Measurements from ENCODE around the gene RAB14. TPM values are rescaled to one million over a fixed set of nuclear protein-coding genes. Genes with fewer than 3 reads are reported as not detected.
A peak's percentile ranks its signal among the peaks of the same experiment; 100 is the strongest.

The RAB14 gene
- polyA plus RNA-seq, 1 donor from 2014 or later, result 94.5 TPM

DNA sequence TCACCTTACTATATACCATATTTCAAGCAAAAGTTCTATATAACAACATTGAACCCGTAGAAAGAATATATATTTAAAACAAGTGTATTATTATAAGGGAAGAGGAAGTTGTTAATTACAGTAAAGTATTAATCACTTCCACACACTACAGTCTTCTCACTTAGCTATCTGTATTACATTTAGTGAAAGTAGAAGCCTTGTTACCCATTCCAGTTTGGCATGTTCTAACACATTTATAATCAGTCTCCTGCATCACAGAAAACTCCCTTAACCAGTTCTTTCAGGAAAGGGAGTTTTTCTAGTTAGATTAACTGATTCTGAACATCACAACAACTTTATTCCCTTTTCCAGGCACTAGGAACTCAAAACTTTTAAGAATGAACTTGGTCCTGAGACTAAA lies 6.9 kb downstream of the RAB14 start:
- Histone ChIP-seq H2AFZ (ENCODE audit: low read depth, low read length) (no peak overlapping the region), H3K36me3 (ENCODE audit: insufficient read depth, low read length) (no peaks in the 10 kb centered on the region), H3K9me3 (ENCODE audit: low read length) (no peaks in the 10 kb centered on the region), H3K9ac (ENCODE audit: low read length) (no peak overlapping the region), H3F3A (ENCODE audit: insufficient read depth, low read length, poor library complexity, severe bottlenecking) (no peaks in the 10 kb centered on the region), H3K27ac (ENCODE audit: low read length) (no peak overlapping the region), H4K20me1 (ENCODE audit: insufficient read depth) (peaks cover 37% of the 10 kb centered on the region), H3K79me2 (replicated peaks; ENCODE audit: insufficient read depth, low read length) (peaks cover 100% of the 10 kb centered on the region), H3K27me3 (ENCODE audit: insufficient read depth, low read depth, low read length) (no peaks in the 10 kb centered on the region), H3K4me2 (ENCODE audit: low read length) (no peak overlapping the region), H3K4me3 (ENCODE audit: low read length) (no peak overlapping the region), H3K9me2 (ENCODE audit: insufficient read depth, low read length) (no peaks in the 10 kb centered on the region)
- TF ChIP-seq SMC3 (conservative IDR thresholded peaks at IDR 0.05; ENCODE audit: poor library complexity), result no peak
- TF ChIP-seq RAD21 (conservative IDR thresholded peaks at IDR 0.05), result no peak
- TF ChIP-seq, protein P1, sequence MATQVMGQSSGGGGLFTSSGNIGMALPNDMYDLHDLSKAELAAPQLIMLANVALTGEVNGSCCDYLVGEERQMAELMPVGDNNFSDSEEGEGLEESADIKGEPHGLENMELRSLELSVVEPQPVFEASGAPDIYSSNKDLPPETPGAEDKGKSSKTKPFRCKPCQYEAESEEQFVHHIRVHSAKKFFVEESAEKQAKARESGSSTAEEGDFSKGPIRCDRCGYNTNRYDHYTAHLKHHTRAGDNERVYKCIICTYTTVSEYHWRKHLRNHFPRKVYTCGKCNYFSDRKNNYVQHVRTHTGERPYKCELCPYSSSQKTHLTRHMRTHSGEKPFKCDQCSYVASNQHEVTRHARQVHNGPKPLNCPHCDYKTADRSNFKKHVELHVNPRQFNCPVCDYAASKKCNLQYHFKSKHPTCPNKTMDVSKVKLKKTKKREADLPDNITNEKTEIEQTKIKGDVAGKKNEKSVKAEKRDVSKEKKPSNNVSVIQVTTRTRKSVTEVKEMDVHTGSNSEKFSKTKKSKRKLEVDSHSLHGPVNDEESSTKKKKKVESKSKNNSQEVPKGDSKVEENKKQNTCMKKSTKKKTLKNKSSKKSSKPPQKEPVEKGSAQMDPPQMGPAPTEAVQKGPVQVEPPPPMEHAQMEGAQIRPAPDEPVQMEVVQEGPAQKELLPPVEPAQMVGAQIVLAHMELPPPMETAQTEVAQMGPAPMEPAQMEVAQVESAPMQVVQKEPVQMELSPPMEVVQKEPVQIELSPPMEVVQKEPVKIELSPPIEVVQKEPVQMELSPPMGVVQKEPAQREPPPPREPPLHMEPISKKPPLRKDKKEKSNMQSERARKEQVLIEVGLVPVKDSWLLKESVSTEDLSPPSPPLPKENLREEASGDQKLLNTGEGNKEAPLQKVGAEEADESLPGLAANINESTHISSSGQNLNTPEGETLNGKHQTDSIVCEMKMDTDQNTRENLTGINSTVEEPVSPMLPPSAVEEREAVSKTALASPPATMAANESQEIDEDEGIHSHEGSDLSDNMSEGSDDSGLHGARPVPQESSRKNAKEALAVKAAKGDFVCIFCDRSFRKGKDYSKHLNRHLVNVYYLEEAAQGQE (IDR thresholded peaks at IDR 0.05; ENCODE audit: borderline replicate concordance), result no peak
- TF ChIP-seq, protein P2, sequence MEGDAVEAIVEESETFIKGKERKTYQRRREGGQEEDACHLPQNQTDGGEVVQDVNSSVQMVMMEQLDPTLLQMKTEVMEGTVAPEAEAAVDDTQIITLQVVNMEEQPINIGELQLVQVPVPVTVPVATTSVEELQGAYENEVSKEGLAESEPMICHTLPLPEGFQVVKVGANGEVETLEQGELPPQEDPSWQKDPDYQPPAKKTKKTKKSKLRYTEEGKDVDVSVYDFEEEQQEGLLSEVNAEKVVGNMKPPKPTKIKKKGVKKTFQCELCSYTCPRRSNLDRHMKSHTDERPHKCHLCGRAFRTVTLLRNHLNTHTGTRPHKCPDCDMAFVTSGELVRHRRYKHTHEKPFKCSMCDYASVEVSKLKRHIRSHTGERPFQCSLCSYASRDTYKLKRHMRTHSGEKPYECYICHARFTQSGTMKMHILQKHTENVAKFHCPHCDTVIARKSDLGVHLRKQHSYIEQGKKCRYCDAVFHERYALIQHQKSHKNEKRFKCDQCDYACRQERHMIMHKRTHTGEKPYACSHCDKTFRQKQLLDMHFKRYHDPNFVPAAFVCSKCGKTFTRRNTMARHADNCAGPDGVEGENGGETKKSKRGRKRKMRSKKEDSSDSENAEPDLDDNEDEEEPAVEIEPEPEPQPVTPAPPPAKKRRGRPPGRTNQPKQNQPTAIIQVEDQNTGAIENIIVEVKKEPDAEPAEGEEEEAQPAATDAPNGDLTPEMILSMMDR (IDR thresholded peaks at IDR 0.05; ENCODE audit: poor library complexity, severe bottlenecking), result no peak
- no peak for TF ChIP-seq EZH2 (IDR thresholded peaks at IDR 0.05; ENCODE audit: borderline replicate concordance, insufficient read depth, low read length, poor library complexity, severe bottlenecking)
- TF ChIP-seq MXI1 (conservative IDR thresholded peaks at IDR 0.05; ENCODE audit: poor library complexity, severe bottlenecking), result no peak
- no peak for TF ChIP-seq POLR2AphosphoS5 (IDR thresholded peaks at IDR 0.05)
- no peak for TF ChIP-seq EP300 (conservative IDR thresholded peaks at IDR 0.05; ENCODE audit: poor library complexity, severe bottlenecking)
- TF ChIP-seq TAF1 (IDR thresholded peaks at IDR 0.05; ENCODE audit: low read depth), result no peak

DNA sequence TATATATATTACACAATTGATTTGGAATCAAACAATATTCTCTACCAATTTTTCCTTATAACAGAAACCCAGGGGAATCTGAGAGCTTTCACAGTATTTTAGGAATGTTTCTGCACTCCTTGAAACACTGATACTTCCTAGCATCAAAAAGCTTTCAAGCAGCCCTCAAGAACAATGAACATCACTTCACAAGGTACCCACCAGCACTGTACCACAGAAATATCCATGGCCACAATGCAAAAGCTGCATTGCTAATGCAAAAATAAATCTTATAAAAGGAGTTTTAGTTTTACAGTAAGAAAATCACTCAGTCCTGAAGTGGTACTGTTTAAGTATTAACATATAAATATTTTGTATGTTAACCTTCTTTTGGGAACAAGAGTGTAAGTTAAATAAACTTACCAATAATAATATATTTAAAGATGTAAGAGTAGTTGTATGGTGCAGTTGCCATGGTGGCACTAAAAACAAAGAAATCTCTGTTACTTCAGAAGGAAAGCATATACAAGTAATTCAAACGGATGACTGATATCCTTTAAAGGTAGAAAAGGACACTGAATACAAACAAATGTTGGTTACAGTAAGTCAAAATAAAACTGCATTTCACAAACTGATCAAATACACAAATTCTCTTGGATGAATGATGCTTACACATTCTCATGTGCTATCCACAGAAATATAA lies 8.6 kb downstream of the RAB14 start:
- Histone ChIP-seq H4K20me1 (ENCODE audit: insufficient read depth) (peaks cover 27% of the 10 kb centered on the region), H3K36me3 (ENCODE audit: insufficient read depth, low read length) (no peaks in the 10 kb centered on the region), H3K9me2 (ENCODE audit: insufficient read depth, low read length) (no peaks in the 10 kb centered on the region), H3K4me3 (ENCODE audit: low read length) (peak overlapping the region; percentile 50), H2AFZ (ENCODE audit: low read depth, low read length) (no peak overlapping the region), H3K79me2 (replicated peaks; ENCODE audit: insufficient read depth, low read length) (peaks cover 90% of the 10 kb centered on the region), H3K4me2 (ENCODE audit: low read length) (peak overlapping the region; percentile 72), H3K27me3 (ENCODE audit: insufficient read depth, low read depth, low read length) (no peaks in the 10 kb centered on the region), H3K9ac (ENCODE audit: low read length) (peak overlapping the region; percentile 29), H3K27ac (ENCODE audit: low read length) (peak overlapping the region; percentile 73), H3F3A (ENCODE audit: insufficient read depth, low read length, poor library complexity, severe bottlenecking) (no peaks in the 10 kb centered on the region), H3K9me3 (ENCODE audit: low read length) (no peaks in the 10 kb centered on the region)
- no peak for TF ChIP-seq POLR2AphosphoS5 (IDR thresholded peaks at IDR 0.05)
- TF ChIP-seq, protein P1 (IDR thresholded peaks at IDR 0.05; ENCODE audit: borderline replicate concordance), result no peak
